Activated naive CD4-positive, alpha-beta T cell treated with anti-CD3 and anti-CD28 coated beads, Interleukin-2, amount 50 U/mL, for 24 hours (primary cell): ENCODE measurements around the gene NUP62.
"Not testable (repeated sequence)": the region's sequence is repeated elsewhere in the genome, so short reads cannot be mapped to it uniquely, and the experiment has no call there.

Experiments used
- H3K27ac Mint-ChIP-seq: one replicate; pipeline ENCODE4 v1.8.0; 2021; ENCODE audit warnings: mild to moderate bottlenecking, mixed read lengths
- H3K27me3 Mint-ChIP-seq: one replicate; pipeline ENCODE4 v1.8.0; 2021; ENCODE audit warnings: mixed read lengths
- H3K36me3 Mint-ChIP-seq: one replicate; pipeline ENCODE4 v1.8.0; 2021; ENCODE audit warnings: mixed read lengths
- H3K4me1 Mint-ChIP-seq: one replicate; pipeline ENCODE4 v1.8.0; 2021; ENCODE audit warnings: mixed read lengths
- H3K4me3 Mint-ChIP-seq: one replicate; pipeline ENCODE4 v1.8.0; 2021; ENCODE audit warnings: mild to moderate bottlenecking, mixed read lengths
- H3K9me3 Mint-ChIP-seq: one replicate; pipeline ENCODE4 v1.8.0; 2021; ENCODE audit warnings: mixed read lengths

Gene NUP62

DNA sequence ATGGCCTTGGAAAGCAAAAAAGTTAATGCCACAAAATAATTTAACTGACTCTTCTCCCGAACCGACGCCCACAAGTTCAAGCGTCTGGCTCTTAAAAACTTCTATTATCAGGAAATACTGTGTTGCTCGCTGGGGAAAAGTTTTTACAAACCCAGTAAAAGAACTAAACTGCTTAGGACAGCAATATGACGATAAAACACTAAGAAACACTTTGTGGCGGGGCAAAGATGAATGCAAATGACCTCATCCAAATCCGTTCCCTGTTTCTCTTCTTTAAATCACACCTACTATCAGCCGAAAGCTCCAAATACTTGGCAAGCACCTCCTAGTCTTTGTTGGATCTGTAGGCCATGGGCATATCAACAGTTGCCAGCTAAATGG, 26.8 kb upstream of the NUP62 start:
- H3K4me1 Mint-ChIP-seq = peaks cover 11% of the 10 kb centered on the region
- no peaks in the 10 kb centered on the region for H3K36me3 Mint-ChIP-seq
- H3K27ac Mint-ChIP-seq = no peak overlapping the region
- no peaks in the 10 kb centered on the region for H3K9me3 Mint-ChIP-seq
- H3K4me3 Mint-ChIP-seq = no peak overlapping the region
- H3K27me3 Mint-ChIP-seq = peaks cover 3% of the 10 kb centered on the region

GRCh38 chr19:49954933-49955332, 25.6 kb upstream of the NUP62 start:
- Mint-ChIP-seq H3K36me3 (no peaks in the 10 kb centered on the region), H3K27ac (peak overlapping the region; percentile 30), H3K4me3 (no peak overlapping the region), H3K4me1 (peaks cover 11% of the 10 kb centered on the region), H3K9me3 (no peaks in the 10 kb centered on the region), H3K27me3 (peaks cover 3% of the 10 kb centered on the region)

DNA sequence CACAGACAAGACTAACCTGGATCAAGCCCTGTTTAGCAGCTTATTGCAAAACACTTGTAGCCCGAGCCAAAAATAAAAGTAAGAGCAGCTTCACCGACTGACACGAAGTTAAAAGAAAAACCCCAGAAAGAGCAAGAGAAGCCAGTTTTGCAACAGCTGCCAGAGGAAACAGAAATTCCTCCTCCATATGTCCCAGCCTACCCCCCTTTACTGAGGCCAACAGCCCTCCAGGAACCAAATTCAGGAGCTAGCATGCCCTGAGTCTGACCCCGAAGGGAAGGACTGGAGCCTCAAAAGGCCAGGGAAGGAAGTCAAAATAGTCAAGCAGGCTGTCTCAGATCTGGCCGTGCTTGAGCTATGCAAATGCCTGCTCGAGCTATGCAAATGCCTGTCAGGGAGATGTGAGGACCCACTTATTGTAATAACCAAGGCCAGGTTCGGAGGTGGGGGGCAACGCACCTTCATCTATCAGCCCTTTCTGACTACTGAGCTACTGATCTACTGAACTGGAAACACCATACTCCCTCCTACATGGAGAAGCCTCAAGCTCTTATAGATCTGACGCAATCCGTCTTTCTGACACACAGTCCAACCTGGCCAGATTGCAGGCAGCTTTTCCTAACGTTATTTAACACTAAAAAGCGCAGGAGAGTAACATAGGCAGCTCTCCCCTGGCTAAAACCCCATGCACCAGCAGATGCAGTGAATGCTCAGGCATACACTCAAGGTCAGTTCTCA, 25.0 kb upstream of the NUP62 start:
- H3K9me3 Mint-ChIP-seq = no peaks in the 10 kb centered on the region
- peaks cover 11% of the 10 kb centered on the region for H3K4me1 Mint-ChIP-seq
- H3K27me3 Mint-ChIP-seq = peaks cover 3% of the 10 kb centered on the region
- H3K36me3 Mint-ChIP-seq = no peaks in the 10 kb centered on the region
- no peak overlapping the region for H3K27ac Mint-ChIP-seq
- H3K4me3 Mint-ChIP-seq = no peak overlapping the region

DNA sequence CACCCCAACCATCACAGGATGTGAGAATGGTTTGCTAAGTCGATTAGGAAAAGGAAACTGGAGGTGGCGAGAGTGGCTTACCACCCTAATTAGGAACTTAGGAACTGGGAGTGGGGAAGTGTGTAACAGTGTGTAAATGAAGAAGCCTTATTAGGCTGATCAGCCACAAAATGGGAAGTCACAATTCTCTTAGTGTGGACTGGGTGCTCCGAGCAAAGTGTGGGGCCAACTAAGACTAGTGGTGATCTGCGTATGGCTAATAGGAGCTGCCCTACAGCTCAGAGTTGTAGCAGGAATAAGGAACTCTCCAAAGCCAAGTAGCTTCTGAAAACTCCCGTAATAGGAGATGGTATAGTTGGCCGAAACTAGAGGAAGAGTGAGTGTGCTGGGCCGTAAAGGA, 24.1 kb upstream of the NUP62 start:
- H3K27ac Mint-ChIP-seq = peak overlapping the region; percentile 42
- H3K4me3 Mint-ChIP-seq = no peak overlapping the region
- H3K9me3 Mint-ChIP-seq = no peaks in the 10 kb centered on the region

GRCh38 chr19:49952906-49953305, 23.6 kb upstream of the NUP62 start:
- Mint-ChIP-seq H3K27me3 (peaks cover 3% of the 10 kb centered on the region), H3K4me3 (no peak overlapping the region), H3K4me1 (peaks cover 11% of the 10 kb centered on the region), H3K36me3 (no peaks in the 10 kb centered on the region), H3K27ac (no peak overlapping the region), H3K9me3 (no peaks in the 10 kb centered on the region)

More for the DNA sequence above, 24.1 kb upstream of the NUP62 start:
- Mint-ChIP-seq H3K36me3 (no peaks in the 10 kb centered on the region), H3K27me3 (peaks cover 3% of the 10 kb centered on the region), H3K4me1 (peaks cover 11% of the 10 kb centered on the region)

GRCh38 chr19:49952479-49952836, 23.2 kb upstream of the NUP62 start:
- no peaks in the 10 kb centered on the region for H3K36me3 Mint-ChIP-seq
- peaks cover 11% of the 10 kb centered on the region for H3K4me1 Mint-ChIP-seq
- H3K4me3 Mint-ChIP-seq = no peak overlapping the region
- H3K27me3 Mint-ChIP-seq = peaks cover 3% of the 10 kb centered on the region
- H3K9me3 Mint-ChIP-seq = no peaks in the 10 kb centered on the region
- H3K27ac Mint-ChIP-seq = no peak overlapping the region

GRCh38 chr19:49951806-49952478, 22.6 kb upstream of the NUP62 start:
- no peaks in the 10 kb centered on the region for H3K9me3 Mint-ChIP-seq
- peaks cover 3% of the 10 kb centered on the region for H3K27me3 Mint-ChIP-seq
- H3K36me3 Mint-ChIP-seq = no peaks in the 10 kb centered on the region
- no peak overlapping the region for H3K4me3 Mint-ChIP-seq
- no peak overlapping the region for H3K27ac Mint-ChIP-seq
- H3K4me1 Mint-ChIP-seq = peaks cover 11% of the 10 kb centered on the region

DNA sequence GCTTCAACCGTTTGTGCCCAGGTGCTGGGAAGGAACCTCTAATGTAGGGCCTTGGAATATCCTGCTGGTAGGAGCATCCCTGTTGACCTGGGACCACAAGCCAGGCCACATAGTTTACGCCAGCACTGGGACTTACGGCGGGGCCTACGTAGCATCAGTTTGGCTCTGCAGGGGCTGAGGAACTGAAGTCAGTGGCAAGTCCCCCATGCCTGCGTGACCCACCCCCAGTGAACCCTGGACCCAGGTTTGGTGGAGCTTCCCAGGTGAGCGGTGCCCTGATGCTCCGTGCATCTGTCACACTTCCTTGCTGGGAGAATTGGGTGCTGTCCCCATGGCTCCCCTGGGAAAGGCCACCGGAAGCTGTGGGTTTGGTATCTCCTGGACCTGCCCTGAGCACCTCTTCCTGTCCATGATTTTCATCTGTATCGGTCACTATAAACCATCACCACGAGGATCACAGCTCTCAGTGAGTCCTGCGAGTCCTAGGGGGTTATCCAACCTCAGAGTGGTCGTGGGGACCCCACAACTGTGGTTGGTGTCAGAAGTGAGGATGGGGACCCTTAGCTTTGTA, 21.7 kb upstream of the NUP62 start:
- no peak overlapping the region for H3K27ac Mint-ChIP-seq
- no peaks in the 10 kb centered on the region for H3K36me3 Mint-ChIP-seq
- no peaks in the 10 kb centered on the region for H3K9me3 Mint-ChIP-seq
- H3K27me3 Mint-ChIP-seq = peaks cover 6% of the 10 kb centered on the region
- H3K4me3 Mint-ChIP-seq = no peak overlapping the region
- peaks cover 11% of the 10 kb centered on the region for H3K4me1 Mint-ChIP-seq

DNA sequence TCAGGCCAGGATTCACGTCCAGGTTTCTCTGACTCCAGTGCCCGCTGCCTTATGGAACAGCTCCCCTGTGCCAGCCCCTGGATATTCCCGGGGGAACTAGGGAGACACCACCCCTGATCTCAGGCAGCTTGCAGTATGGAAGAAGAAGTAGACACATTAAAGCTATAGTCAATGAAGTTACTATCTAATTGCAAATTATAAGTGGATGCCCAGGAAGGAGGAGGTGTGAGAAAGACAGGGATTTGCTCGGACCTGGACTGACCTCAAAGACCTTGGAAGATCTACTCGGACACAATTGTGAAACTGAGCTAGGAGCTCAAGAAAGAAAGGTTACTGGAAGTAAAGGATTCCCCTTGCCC, 21.3 kb upstream of the NUP62 start:
- Mint-ChIP-seq H3K27me3 (peaks cover 6% of the 10 kb centered on the region), H3K36me3 (no peaks in the 10 kb centered on the region), H3K4me1 (peaks cover 11% of the 10 kb centered on the region), H3K4me3 (no peak overlapping the region), H3K27ac (peak overlapping the region; percentile 23), H3K9me3 (no peaks in the 10 kb centered on the region)

DNA sequence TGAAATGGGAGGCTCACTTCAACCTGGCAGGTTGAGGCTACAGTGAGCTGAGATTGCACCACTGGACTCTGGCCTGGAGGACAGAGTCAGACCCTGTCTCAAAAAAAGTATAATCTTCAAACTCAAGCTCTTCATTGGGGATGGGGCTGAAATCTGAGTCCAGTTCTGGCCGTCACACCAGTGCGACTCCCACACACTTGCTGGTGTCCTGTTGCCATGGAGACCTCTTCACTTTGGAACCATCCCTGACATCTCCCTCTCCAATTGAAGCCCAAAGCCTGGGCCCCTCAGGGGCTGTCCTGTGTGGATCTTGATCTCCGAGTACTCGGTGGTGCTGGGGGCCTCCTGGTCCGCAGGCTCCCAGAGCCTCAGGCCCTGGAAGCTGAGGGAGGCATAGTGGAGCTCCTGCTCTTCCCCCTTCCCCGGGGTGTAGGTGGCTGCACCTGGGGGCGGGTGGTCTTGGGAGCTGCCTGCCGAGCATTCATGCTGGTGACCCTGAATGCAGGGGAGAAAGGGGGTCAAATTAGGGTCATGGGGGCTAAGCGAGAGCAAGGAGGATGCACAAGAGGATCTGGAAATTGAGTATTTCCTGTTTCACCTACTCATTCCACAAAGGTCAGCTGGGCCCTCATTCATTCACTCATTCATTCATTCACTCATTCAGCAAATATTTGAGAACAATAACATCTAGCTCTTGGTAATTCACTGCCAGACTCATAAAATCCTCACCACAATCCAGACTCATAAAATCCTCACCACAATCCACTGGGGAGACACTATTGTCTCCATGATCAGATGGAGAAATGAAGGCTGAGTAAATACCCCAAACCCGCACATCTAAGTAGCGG, 20.7 kb upstream of the NUP62 start:
- Mint-ChIP-seq H3K36me3 (no peaks in the 10 kb centered on the region), H3K27me3 (peaks cover 5% of the 10 kb centered on the region)

DNA sequence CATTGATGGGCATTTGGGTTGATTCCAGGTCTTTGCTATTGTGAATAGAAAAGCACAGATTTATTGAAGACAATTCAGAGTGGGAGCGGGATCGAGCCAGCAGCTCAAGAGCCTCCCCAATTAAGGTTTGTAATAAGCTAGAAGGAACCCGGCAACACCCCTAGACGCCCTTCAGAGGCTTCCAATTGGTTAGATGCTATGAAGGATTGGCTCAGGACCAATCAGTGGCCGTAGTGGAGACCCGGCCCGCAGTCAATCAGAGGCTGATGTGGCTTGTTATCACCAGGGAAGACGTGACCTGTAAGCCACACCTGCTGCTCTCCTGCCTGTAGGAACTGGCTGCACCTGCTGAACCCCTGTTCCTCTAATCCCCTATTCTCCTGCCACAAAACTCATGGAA, 17.1 kb upstream of the NUP62 start:
- Mint-ChIP-seq H3K27me3 (peaks cover 3% of the 10 kb centered on the region), H3K27ac (peak overlapping the region; percentile 46), H3K9me3 (no peaks in the 10 kb centered on the region), H3K36me3 (no peaks in the 10 kb centered on the region), H3K4me3 (no peak overlapping the region), H3K4me1 (no peaks in the 10 kb centered on the region)

More for the DNA sequence above, 20.7 kb upstream of the NUP62 start:
- no peak overlapping the region for H3K27ac Mint-ChIP-seq
- H3K4me3 Mint-ChIP-seq = no peak overlapping the region
- no peaks in the 10 kb centered on the region for H3K9me3 Mint-ChIP-seq
- H3K4me1 Mint-ChIP-seq = peaks cover 11% of the 10 kb centered on the region

DNA sequence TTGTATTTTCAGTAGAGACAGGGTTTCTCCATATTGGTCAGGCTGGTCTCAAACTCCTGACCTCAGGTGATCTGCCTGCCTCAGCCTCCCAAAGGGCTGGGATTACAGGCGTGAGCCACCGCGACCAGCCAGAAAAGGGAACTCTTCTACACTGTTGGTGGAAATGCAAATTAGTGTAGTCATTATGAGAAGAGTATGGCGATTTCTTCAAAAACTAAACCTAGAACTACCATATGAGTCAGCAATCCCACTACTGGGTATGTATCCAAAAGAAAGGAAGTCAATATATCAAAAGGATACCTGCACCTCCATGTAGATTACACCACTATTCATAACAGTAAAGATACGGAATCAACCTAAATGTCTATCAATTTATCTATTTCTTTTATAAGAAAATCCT, 15.3 kb upstream of the NUP62 start:
- not testable (repeated sequence) for H3K4me3 Mint-ChIP-seq, H3K9me3 Mint-ChIP-seq, H3K36me3 Mint-ChIP-seq, H3K4me1 Mint-ChIP-seq, H3K27ac Mint-ChIP-seq, H3K27me3 Mint-ChIP-seq

- no peaks in the 10 kb centered on the region for H3K27me3 Mint-ChIP-seq
- no peaks in the 10 kb centered on the region for H3K9me3 Mint-ChIP-seq
- H3K4me1 Mint-ChIP-seq = peaks cover 3% of the 10 kb centered on the region
- H3K27ac Mint-ChIP-seq = no peak overlapping the region
- no peaks in the 10 kb centered on the region for H3K36me3 Mint-ChIP-seq
- H3K4me3 Mint-ChIP-seq = no peak overlapping the region
Observed at GRCh38 chr19:49940482-49940791, 11.1 kb upstream of the NUP62 start.

GRCh38 chr19:49939721-49940481, 10.6 kb upstream of the NUP62 start:
- no peak overlapping the region for H3K27ac Mint-ChIP-seq
- peaks cover 3% of the 10 kb centered on the region for H3K4me1 Mint-ChIP-seq
- H3K4me3 Mint-ChIP-seq = no peak overlapping the region
- no peaks in the 10 kb centered on the region for H3K9me3 Mint-ChIP-seq
- no peaks in the 10 kb centered on the region for H3K27me3 Mint-ChIP-seq
- no peaks in the 10 kb centered on the region for H3K36me3 Mint-ChIP-seq

- H3K4me1 Mint-ChIP-seq = peaks cover 6% of the 10 kb centered on the region
- no peaks in the 10 kb centered on the region for H3K9me3 Mint-ChIP-seq
- no peaks in the 10 kb centered on the region for H3K27me3 Mint-ChIP-seq
- H3K36me3 Mint-ChIP-seq = no peaks in the 10 kb centered on the region
- no peak overlapping the region for H3K4me3 Mint-ChIP-seq
- H3K27ac Mint-ChIP-seq = no peak overlapping the region
Observed at GRCh38 chr19:49938662-49939061, 9.4 kb upstream of the NUP62 start.
